ENCODE results near the gene CARD11.

CARD11 gene

GRCh38 chr7:2980401-2981102 is 63.1 kb downstream of the CARD11 start:
- DNase-seq: peak; percentile 61 to 80

GRCh38 chr7:2979951-2980350 is 63.7 kb downstream of the CARD11 start:
- DNase-seq: peak in 1 of 2 donors; percentile 30

- DNase-seq: no peak
Measured at GRCh38 chr7:2979201-2979631, 64.5 kb downstream of the CARD11 start.

GRCh38 chr7:2978408-2978807 is 65.3 kb downstream of the CARD11 start:
- DNase-seq: peak in 1 of 2 donors; percentile 24

- no peak for DNase-seq
Measured at GRCh38 chr7:2975821-2976371, 67.8 kb downstream of the CARD11 start.

GRCh38 chr7:2974093-2974819 is 69.4 kb downstream of the CARD11 start:
- DNase-seq: no peak

GRCh38 chr7:2972835-2973161 is 70.9 kb downstream of the CARD11 start:
- DNase-seq: no peak

GRCh38 chr7:2971914-2972834 is 71.5 kb downstream of the CARD11 start:
- no peak for DNase-seq

GRCh38 chr7:2970861-2971260 is 72.8 kb downstream of the CARD11 start:
- DNase-seq: no peak

- DNase-seq: no peak
Measured at GRCh38 chr7:2970307-2970664, 73.4 kb downstream of the CARD11 start.

GRCh38 chr7:2969398-2970306 is 74.0 kb downstream of the CARD11 start:
- no peak for DNase-seq

- DNase-seq: no peak
Measured at GRCh38 chr7:2968616-2969397, 74.9 kb downstream of the CARD11 start.

GRCh38 chr7:2968176-2968575 is 75.5 kb downstream of the CARD11 start:
- no peak for DNase-seq

- DNase-seq: no peak
Measured at GRCh38 chr7:2967705-2968104, 76.0 kb downstream of the CARD11 start.

- no peak for DNase-seq
Measured at GRCh38 chr7:2967253-2967652, 76.4 kb downstream of the CARD11 start.

- DNase-seq: no peak
Measured at GRCh38 chr7:2966466-2967078, 77.1 kb downstream of the CARD11 start.

- no peak for DNase-seq
Measured at GRCh38 chr7:2965745-2966270, 77.9 kb downstream of the CARD11 start.

GRCh38 chr7:2965301-2965700 is 78.4 kb downstream of the CARD11 start:
- DNase-seq: no peak

GRCh38 chr7:2964208-2964607 is 79.5 kb downstream of the CARD11 start:
- DNase-seq: no peak

- peak; percentile 38 to 58 for DNase-seq
Measured at GRCh38 chr7:2962865-2963264, 80.8 kb downstream of the CARD11 start.
